ENCODE results near the gene CACNG4. TPM values are rescaled to one million over a fixed set of nuclear protein-coding genes. Genes with fewer than 3 reads are reported as not detected.

Gene CACNG4
- total and polyA plus RNA-seq, 2 experiments from 2014 or later: 1.6 to 4.1 TPM

GRCh38 chr17:67074781-67075180, 110.3 kb downstream of the CACNG4 start (continued):
- TF ChIP-seq CTCF (conservative IDR thresholded peaks at IDR 0.05; ENCODE audit: low read depth in 2 of 2): no peak

GRCh38 chr17:67076290-67076689, 111.8 kb downstream of the CACNG4 start:
- ATAC-seq (no peak), DNase-seq (ENCODE audit: low spot score) (no peak)
- no peak overlapping the region for H3K4me2 ChIP-seq
- H3K27me3 Mint-ChIP-seq (ENCODE audit: insufficient read depth, low read depth, poor library complexity): peaks cover 2% of the 10 kb centered on the region
- H3K9me2 ChIP-seq (ENCODE audit: insufficient read depth): no peaks in the 10 kb centered on the region
- H3K27ac ChIP-seq (ENCODE audit: low read depth): no peak overlapping the region
- H3K4me1 ChIP-seq (ENCODE audit: insufficient read depth): no peaks in the 10 kb centered on the region
- H3K4me3 ChIP-seq: no peak overlapping the region
- H3F3A ChIP-seq (replicated peaks; ENCODE audit: low read depth): no peaks in the 10 kb centered on the region
- no peak overlapping the region for H3K4me3 Mint-ChIP-seq
- no peak overlapping the region for H3K27ac Mint-ChIP-seq
- H4K20me1 ChIP-seq (replicated peaks; ENCODE audit: insufficient read depth): no peaks in the 10 kb centered on the region
- no peaks in the 10 kb centered on the region for H3K27me3 ChIP-seq (ENCODE audit: insufficient read depth)
- no peak overlapping the region for H2AFZ ChIP-seq
- H3K9me3 Mint-ChIP-seq: no peaks in the 10 kb centered on the region
- no peaks in the 10 kb centered on the region for H3K4me1 Mint-ChIP-seq
- no peaks in the 10 kb centered on the region; the same call in 2 of the 3 replicates for H3K36me3 Mint-ChIP-seq (ENCODE audit: low read depth)
- H3K36me3 ChIP-seq (ENCODE audit: insufficient read depth): no peaks in the 10 kb centered on the region
- no peaks in the 10 kb centered on the region for H3K79me2 ChIP-seq (replicated peaks; ENCODE audit: insufficient read depth)
- TF ChIP-seq, protein P1, sequence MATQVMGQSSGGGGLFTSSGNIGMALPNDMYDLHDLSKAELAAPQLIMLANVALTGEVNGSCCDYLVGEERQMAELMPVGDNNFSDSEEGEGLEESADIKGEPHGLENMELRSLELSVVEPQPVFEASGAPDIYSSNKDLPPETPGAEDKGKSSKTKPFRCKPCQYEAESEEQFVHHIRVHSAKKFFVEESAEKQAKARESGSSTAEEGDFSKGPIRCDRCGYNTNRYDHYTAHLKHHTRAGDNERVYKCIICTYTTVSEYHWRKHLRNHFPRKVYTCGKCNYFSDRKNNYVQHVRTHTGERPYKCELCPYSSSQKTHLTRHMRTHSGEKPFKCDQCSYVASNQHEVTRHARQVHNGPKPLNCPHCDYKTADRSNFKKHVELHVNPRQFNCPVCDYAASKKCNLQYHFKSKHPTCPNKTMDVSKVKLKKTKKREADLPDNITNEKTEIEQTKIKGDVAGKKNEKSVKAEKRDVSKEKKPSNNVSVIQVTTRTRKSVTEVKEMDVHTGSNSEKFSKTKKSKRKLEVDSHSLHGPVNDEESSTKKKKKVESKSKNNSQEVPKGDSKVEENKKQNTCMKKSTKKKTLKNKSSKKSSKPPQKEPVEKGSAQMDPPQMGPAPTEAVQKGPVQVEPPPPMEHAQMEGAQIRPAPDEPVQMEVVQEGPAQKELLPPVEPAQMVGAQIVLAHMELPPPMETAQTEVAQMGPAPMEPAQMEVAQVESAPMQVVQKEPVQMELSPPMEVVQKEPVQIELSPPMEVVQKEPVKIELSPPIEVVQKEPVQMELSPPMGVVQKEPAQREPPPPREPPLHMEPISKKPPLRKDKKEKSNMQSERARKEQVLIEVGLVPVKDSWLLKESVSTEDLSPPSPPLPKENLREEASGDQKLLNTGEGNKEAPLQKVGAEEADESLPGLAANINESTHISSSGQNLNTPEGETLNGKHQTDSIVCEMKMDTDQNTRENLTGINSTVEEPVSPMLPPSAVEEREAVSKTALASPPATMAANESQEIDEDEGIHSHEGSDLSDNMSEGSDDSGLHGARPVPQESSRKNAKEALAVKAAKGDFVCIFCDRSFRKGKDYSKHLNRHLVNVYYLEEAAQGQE (IDR thresholded peaks at IDR 0.05; ENCODE audit: unreplicated experiment): no peak
- TF ChIP-seq EZH2phosphoT487 (IDR thresholded peaks at IDR 0.05; ENCODE audit: unreplicated experiment) (no peak), CREB1 (CRISPR knock-in tag; IDR thresholded peaks at IDR 0.05; ENCODE audit: low read depth) (no peak), CTCF (conservative IDR thresholded peaks at IDR 0.05; ENCODE audit: low read depth in 2 of 2) (no peak), NANOG (IDR thresholded peaks at IDR 0.05; ENCODE audit: borderline replicate concordance) (no peak), ZNF114 (CRISPR knock-in tag; IDR thresholded peaks at IDR 0.05) (no peak), STAT1 (IDR thresholded peaks at IDR 0.05; ENCODE audit: unreplicated experiment) (no peak), POLR2AphosphoS5 (IDR thresholded peaks at IDR 0.05; ENCODE audit: low read depth) (no peak), JUNB (IDR thresholded peaks at IDR 0.05; ENCODE audit: unreplicated experiment) (no peak), EZH2 (IDR thresholded peaks at IDR 0.05; ENCODE audit: low read depth, unreplicated experiment) (no peak), ZNF331 (CRISPR knock-in tag; IDR thresholded peaks at IDR 0.05; ENCODE audit: low read depth) (no peak)
- TF ChIP-seq, protein P2, sequence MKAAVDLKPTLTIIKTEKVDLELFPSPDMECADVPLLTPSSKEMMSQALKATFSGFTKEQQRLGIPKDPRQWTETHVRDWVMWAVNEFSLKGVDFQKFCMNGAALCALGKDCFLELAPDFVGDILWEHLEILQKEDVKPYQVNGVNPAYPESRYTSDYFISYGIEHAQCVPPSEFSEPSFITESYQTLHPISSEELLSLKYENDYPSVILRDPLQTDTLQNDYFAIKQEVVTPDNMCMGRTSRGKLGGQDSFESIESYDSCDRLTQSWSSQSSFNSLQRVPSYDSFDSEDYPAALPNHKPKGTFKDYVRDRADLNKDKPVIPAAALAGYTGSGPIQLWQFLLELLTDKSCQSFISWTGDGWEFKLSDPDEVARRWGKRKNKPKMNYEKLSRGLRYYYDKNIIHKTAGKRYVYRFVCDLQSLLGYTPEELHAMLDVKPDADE (IDR thresholded peaks at IDR 0.05): no peak

All from GM23338 (cell line).